NB4 (cell line): ENCODE measurements around the gene MISP.
"Not testable (repeated sequence)": the region's sequence is repeated elsewhere in the genome, so short reads cannot be mapped to it uniquely, and the experiment has no call there.

Experiments used
- DNase-seq: peaks from one replicate; pipeline ENCODE4 v3.0.0; 2010; ENCODE audit warnings: low read depth
- H3K4me3 ChIP-seq: one replicate; pipeline ENCODE4 v1.5.1; 2011; ENCODE audit warnings: mild to moderate bottlenecking, low read depth, low read length, moderate library complexity
- CTCF ChIP-seq: IDR thresholded peaks from one replicate; pipeline ENCODE4 v1.5.1; 2012; ENCODE audit warnings: low read depth, low read length
- MAX ChIP-seq: IDR thresholded peaks from 2 replicates; pipeline ENCODE4 v1.6.1; 2011; ENCODE audit warnings: low read depth, low read length
- MYC ChIP-seq: IDR thresholded peaks from 2 replicates; pipeline ENCODE4 v1.6.1; 2011; ENCODE audit warnings: low read depth, low read length
- POLR2A ChIP-seq: IDR thresholded peaks from 2 replicates; pipeline ENCODE4 v1.6.1; 2011; ENCODE audit warnings: mild to moderate bottlenecking; ENCODE audit not compliant: insufficient read length; ENCODE audit errors: extremely low read depth

MISP gene, protein sequence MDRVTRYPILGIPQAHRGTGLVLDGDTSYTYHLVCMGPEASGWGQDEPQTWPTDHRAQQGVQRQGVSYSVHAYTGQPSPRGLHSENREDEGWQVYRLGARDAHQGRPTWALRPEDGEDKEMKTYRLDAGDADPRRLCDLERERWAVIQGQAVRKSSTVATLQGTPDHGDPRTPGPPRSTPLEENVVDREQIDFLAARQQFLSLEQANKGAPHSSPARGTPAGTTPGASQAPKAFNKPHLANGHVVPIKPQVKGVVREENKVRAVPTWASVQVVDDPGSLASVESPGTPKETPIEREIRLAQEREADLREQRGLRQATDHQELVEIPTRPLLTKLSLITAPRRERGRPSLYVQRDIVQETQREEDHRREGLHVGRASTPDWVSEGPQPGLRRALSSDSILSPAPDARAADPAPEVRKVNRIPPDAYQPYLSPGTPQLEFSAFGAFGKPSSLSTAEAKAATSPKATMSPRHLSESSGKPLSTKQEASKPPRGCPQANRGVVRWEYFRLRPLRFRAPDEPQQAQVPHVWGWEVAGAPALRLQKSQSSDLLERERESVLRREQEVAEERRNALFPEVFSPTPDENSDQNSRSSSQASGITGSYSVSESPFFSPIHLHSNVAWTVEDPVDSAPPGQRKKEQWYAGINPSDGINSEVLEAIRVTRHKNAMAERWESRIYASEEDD

GRCh38 chr19:750640-751423, at the start of gene MISP:
TSS of gene MISP (plus strand) at chr19:751112. CDS start at chr19:756947, 5,835 bp downstream.
- no peak for TF ChIP-seq MAX
- TF ChIP-seq CTCF = no peak
- no peak for TF ChIP-seq MYC
- no peak for TF ChIP-seq POLR2A
- no peak for DNase-seq
- H3K4me3 ChIP-seq = no peak within 1 kb of the TSS

DNA sequence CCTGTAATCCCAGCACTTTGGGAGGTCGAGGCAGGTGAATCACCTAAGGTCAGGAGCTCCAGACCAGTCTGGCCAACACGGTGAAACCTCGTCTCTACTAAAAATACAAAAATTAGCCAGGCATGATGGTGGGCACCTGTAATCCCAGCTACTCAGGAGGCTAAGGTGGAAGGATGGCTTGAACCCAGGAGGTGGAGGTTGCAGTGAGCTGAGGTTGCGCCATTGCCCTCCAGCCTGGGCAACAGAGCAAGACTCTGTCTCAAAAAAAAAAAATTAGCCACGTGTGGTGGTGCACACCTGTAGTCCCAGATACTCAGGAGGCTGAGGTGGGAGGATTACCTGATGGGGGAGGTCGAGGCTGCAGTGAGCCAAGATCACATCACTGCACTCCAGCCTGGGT, 48.1 kb upstream of the MISP start:
- DNase-seq, H3K4me3 ChIP-seq: not testable (repeated sequence)

DNA sequence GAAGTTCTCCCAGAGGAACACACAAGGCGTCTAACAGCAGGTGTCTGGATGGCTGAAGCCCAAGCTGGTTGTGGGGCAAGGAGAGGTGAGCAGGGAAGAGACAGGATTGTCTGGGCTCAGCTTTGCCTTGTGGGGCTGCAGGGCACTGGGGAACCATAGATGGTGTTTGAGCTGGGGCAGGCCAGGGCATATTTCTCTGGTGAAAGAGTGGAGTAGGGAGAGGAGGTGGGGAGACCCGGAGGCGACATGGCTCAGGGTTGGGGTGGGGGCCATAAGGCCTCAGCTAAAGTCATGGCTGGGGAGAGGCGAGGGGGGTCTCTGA, 47.6 kb upstream of the MISP start:
- DNase-seq = no peak
- TF ChIP-seq CTCF = no peak
- no peak for TF ChIP-seq MAX
- no peak for TF ChIP-seq POLR2A
- TF ChIP-seq MYC = no peak
- H3K4me3 ChIP-seq = no peak overlapping the region

DNA sequence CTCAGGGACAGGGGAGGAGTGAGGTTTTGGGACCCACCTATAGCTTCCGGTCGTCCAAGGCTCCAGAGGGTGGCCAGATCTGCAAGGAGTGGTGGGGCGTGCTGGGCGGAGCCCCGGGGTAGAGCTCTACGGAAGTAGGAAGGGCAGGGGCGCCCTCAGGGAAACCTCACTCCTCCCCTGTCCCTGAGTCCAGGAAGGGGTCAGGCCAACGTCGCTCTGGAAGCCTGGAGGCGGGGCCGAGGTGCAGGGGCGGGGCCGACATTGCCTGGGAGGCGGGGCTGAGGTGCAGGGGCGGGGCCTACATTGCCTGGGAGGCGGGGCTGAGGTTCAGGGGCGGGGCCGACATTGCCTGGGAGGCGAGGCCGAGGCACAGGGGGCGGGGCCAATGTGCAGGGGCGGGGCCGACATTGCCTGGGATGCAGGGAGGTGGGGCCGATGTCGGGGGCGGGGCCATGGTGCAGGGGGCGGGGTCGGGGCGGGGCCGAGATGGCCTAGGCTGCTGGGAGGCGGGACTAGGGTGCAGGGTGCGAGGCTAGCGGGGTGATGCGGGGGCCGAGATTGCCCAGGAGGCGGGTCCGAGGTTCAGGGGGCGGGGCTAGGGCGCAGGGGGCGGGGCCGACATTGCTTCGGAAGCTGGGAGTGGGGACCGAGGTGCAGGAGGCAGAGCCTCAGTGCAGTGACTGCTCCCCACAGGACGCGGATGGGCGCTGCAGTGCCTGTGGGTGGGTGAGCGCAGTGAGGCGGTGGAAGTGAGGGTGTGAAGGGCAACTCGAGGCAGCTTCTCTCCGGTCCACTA, 47.1 kb upstream of the MISP start:
- no peak for TF ChIP-seq MYC
- no peak for TF ChIP-seq MAX
- TF ChIP-seq CTCF = no peak
- no peak for TF ChIP-seq POLR2A
- no peak overlapping the region for H3K4me3 ChIP-seq
- DNase-seq = peak; percentile 84

DNA sequence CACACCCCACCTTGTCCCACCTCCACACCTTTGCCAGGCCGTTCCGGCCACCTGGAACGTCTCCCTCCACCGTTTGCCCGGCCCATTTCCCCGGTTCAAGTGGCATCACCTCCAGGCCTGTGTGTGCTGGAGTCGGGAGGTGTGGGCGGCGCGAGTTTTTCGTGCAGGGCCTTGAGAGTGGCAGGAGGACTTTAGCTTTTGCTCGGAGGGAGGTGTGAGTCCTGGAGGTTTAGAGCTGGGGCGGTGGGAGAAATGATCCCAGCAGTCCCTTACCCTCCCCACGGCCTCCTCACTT, 46.5 kb upstream of the MISP start:
- no peak for DNase-seq
- H3K4me3 ChIP-seq = no peak overlapping the region
- TF ChIP-seq MAX (no peak), MYC (no peak), POLR2A (no peak), CTCF (no peak)
